HG03039 (cell line): Measurements from ENCODE around the gene TOX2.

Source experiments
- ATAC-seq: cut with Tn5 transposase; IDR thresholded peaks from one replicate; pipeline ENCODE4 v1.9.1; 2021; ENCODE audit warnings: mild to moderate bottlenecking, moderate library complexity; ENCODE audit not compliant: unreplicated experiment

Gene TOX2

GRCh38 chr20:43994486-43995100, 79.9 kb downstream of the TOX2 start:
- ATAC-seq: no peak

- ATAC-seq: no peak
Measured at GRCh38 chr20:43995645-43996044, 81.0 kb downstream of the TOX2 start.

- no peak for ATAC-seq
Measured at GRCh38 chr20:43996240-43996930, 81.7 kb downstream of the TOX2 start.

GRCh38 chr20:43999848-44000247, 85.2 kb downstream of the TOX2 start:
- ATAC-seq: no peak

- ATAC-seq: no peak
Measured at GRCh38 chr20:44001667-44002596, 87.3 kb downstream of the TOX2 start.

GRCh38 chr20:44002861-44003260, 88.2 kb downstream of the TOX2 start:
- no peak for ATAC-seq

- no peak for ATAC-seq
Measured at GRCh38 chr20:44003609-44004008, 89.0 kb downstream of the TOX2 start.

GRCh38 chr20:44004306-44004915, 89.8 kb downstream of the TOX2 start:
- no peak for ATAC-seq

- ATAC-seq: no peak
Measured at GRCh38 chr20:44005661-44006060, 91.0 kb downstream of the TOX2 start.

- no peak for ATAC-seq
Measured at GRCh38 chr20:44006126-44006525, 91.5 kb downstream of the TOX2 start.

- ATAC-seq: no peak
Measured at GRCh38 chr20:44006578-44006977, 91.9 kb downstream of the TOX2 start.

GRCh38 chr20:44008806-44009678, 94.4 kb downstream of the TOX2 start:
- ATAC-seq: no peak

GRCh38 chr20:44009679-44009992, 95.0 kb downstream of the TOX2 start:
- ATAC-seq: no peak

GRCh38 chr20:44010162-44010704, 95.6 kb downstream of the TOX2 start:
- no peak for ATAC-seq

GRCh38 chr20:44011251-44011940, 96.7 kb downstream of the TOX2 start:
- no peak for ATAC-seq

- ATAC-seq: no peak
Measured at GRCh38 chr20:44012466-44013226, 98.0 kb downstream of the TOX2 start.

- no peak for ATAC-seq
Measured at GRCh38 chr20:44014807-44015732, 100.4 kb downstream of the TOX2 start.

GRCh38 chr20:44015733-44016103, 101.1 kb downstream of the TOX2 start:
- ATAC-seq: no peak
